ENCODE data around the gene PLG.
A peak's percentile ranks its signal among the peaks of the same experiment; 100 is the strongest.
"Not testable (repeated sequence)": the region's sequence is repeated elsewhere in the genome, so short reads cannot be mapped to it uniquely, and the experiment has no call there.

The PLG gene

DNA sequence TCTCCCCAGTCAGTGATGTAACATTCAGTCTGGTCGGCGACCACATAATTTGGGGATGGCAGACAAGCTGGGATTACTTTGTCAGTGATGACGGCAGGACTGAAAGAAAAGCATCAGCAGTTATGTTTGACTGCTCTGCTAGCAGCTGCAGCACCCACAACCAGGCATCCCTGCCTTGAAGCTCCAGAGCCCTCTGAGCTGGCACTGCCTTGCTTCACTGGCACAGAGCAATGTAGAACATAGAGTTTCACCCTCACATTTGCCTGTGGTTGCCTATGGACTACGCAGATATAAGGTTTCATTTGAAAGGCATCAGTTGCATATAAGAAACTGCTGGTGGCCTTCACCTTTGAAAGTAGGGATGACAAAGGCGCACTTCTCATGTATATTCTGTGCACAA, 25.6 kb upstream of the PLG start:
- WGBS, 2 donors (ENCODE audit: extremely low coverage in 2 of 2, insufficient read length in 2 of 2, insufficient replicate concordance in 1 of 2), result no CpG with 5 or more reads among the region's 5 CpGs
- H2BK120ac ChIP-seq (ENCODE audit: low read depth, low read length); H3K14ac ChIP-seq (ENCODE audit: low read length); H4K91ac ChIP-seq (ENCODE audit: low read depth, low read length, poor library complexity); H3K9ac ChIP-seq (ENCODE audit: low read depth, low read length, poor library complexity); H2BK5ac ChIP-seq (ENCODE audit: low read length); H2BK15ac ChIP-seq (ENCODE audit: low read length); H3K18ac ChIP-seq (ENCODE audit: low read length); H3K23ac ChIP-seq (ENCODE audit: low read depth, low read length, poor library complexity); H3K4ac ChIP-seq (ENCODE audit: low read length); H3K9me3 ChIP-seq (replicated peaks in 1 of 2; ENCODE audit: control insufficient read depth in 2 of 2, insufficient read depth in 1 of 2, low read depth in 1 of 2, low read length in 2 of 2); H2AK5ac ChIP-seq (ENCODE audit: low read depth, low read length); H3K27ac ChIP-seq (replicated peaks; ENCODE audit: low read length); H3K79me1 ChIP-seq (ENCODE audit: low read depth, low read length); H2BK12ac ChIP-seq (ENCODE audit: low read length); H3K27me3 ChIP-seq (ENCODE audit: control insufficient read depth in 3 of 3, insufficient read depth in 3 of 3, low read depth in 1 of 3, low read length in 3 of 3); DNase-seq (ENCODE audit: low spot score); H3K36me3 ChIP-seq (replicated peaks in 1 of 2; ENCODE audit: control insufficient read depth in 2 of 2, insufficient read depth in 2 of 2, low read length in 2 of 2); H4K8ac ChIP-seq (ENCODE audit: low read depth, low read length); H3K4me1 ChIP-seq (ENCODE audit: control insufficient read depth in 2 of 2, insufficient read depth in 1 of 2, low read depth in 1 of 2, low read length in 2 of 2); H3K4me2 ChIP-seq (ENCODE audit: insufficient read depth, low read length, poor library complexity, severe bottlenecking); H2AFZ ChIP-seq (ENCODE audit: low read length); H3K4me3 ChIP-seq (ENCODE audit: low read length in 2 of 2): not testable (repeated sequence)

DNA sequence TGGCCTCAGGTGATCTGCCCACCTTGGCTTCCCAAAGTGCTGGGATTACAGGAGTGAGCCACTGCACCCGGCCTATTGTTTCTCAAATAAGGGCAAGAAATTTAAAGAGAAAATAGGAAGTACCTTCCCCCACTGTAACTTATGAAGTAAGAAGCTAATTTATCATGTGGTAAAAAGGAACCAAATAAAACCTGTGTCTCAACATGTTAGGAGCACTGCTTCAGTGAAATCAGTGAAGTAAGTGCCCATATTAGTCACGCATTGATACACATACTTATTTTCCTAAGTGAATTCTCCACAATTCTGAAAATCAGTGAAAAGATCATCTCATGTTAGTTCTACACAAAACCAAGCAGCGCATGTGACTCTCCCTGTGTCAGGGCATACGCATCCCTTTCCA, 23.8 kb upstream of the PLG start:
- H3K4ac ChIP-seq (ENCODE audit: low read length), result no peak overlapping the region
- H2BK12ac ChIP-seq (ENCODE audit: low read length), result no peak overlapping the region
- no peaks in the 10 kb centered on the region for H3K36me3 ChIP-seq (replicated peaks in 1 of 2; ENCODE audit: control insufficient read depth in 2 of 2, insufficient read depth in 2 of 2, low read length in 2 of 2)
- H3K4me3 ChIP-seq (ENCODE audit: low read length in 2 of 2), result no peak overlapping the region
- no peak overlapping the region for H2AFZ ChIP-seq (ENCODE audit: low read length)
- H3K9ac ChIP-seq (ENCODE audit: low read depth, low read length, poor library complexity), result no peak overlapping the region
- no peak overlapping the region for H2AK5ac ChIP-seq (ENCODE audit: low read depth, low read length)
- no peak overlapping the region for H3K27ac ChIP-seq (replicated peaks; ENCODE audit: low read length)
- DNase-seq (ENCODE audit: low spot score), result no peak
- H4K91ac ChIP-seq (ENCODE audit: low read depth, low read length, poor library complexity), result no peak overlapping the region
- H3K79me1 ChIP-seq (ENCODE audit: low read depth, low read length), result no peaks in the 10 kb centered on the region
- WGBS, 2 donors (ENCODE audit: extremely low coverage in 2 of 2, insufficient read length in 2 of 2, insufficient replicate concordance in 1 of 2), result no CpG with 5 or more reads among the region's 4 CpGs
- no peak overlapping the region for H2BK120ac ChIP-seq (ENCODE audit: low read depth, low read length)
- no peaks in the 10 kb centered on the region for H3K4me1 ChIP-seq (ENCODE audit: control insufficient read depth in 2 of 2, insufficient read depth in 1 of 2, low read depth in 1 of 2, low read length in 2 of 2)
- H3K23ac ChIP-seq (ENCODE audit: low read depth, low read length, poor library complexity), result no peak overlapping the region
- H2BK5ac ChIP-seq (ENCODE audit: low read length), result no peak overlapping the region
- H3K14ac ChIP-seq (ENCODE audit: low read length), result no peak overlapping the region
- H2BK15ac ChIP-seq (ENCODE audit: low read length), result no peak overlapping the region
- no peak overlapping the region for H3K4me2 ChIP-seq (ENCODE audit: insufficient read depth, low read length, poor library complexity, severe bottlenecking)
- H3K27me3 ChIP-seq (ENCODE audit: control insufficient read depth in 3 of 3, insufficient read depth in 3 of 3, low read depth in 1 of 3, low read length in 3 of 3), result peaks cover 0 to 6% (median 0%) of the 10 kb centered on the region in 3 experiments
- H4K8ac ChIP-seq (ENCODE audit: low read depth, low read length), result no peak overlapping the region
- no peak overlapping the region for H3K18ac ChIP-seq (ENCODE audit: low read length)
- H3K9me3 ChIP-seq (replicated peaks in 1 of 2; ENCODE audit: control insufficient read depth in 2 of 2, insufficient read depth in 1 of 2, low read depth in 1 of 2, low read length in 2 of 2), result no peaks in the 10 kb centered on the region

DNA sequence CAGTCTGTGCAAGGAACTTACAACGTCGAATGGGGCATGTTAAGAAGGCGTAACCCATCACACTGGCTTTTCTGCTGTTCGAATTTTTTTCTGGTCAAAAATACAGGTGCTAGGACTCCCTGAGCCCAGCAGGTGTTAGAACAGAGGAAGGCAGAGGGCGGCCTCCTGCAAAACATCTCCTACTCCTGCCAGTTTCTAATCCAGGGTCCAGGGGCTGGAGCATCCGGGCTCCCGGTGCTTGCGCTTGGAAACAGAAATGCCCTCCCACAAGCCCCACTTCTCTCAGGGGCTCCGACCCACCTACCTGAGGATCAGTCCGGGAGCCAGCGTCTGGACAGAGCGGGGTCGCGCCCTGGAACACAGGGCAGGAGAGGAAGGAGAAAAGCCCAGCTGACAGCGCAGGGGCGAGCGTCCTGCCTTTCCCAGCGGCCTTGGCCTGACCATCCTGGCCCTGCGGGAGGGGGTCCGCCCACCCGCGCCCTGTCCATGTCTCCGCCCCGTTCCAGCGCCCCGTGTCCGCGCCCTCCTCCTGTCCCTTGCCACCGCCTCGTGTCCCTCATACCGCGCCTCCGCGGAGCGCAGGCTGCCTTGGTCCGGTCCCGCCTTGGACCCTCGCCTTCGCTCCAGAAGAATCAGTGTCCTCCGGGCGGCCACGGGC, 23.2 kb upstream of the PLG start:
- H3K23ac ChIP-seq (ENCODE audit: low read depth, low read length, poor library complexity), result peak overlapping the region; percentile 83
- H2BK15ac ChIP-seq (ENCODE audit: low read length), result no peak overlapping the region

GRCh38 chr6:160679402-160679769, 22.7 kb upstream of the PLG start:
- peak overlapping the region; percentile 83 for H3K23ac ChIP-seq (ENCODE audit: low read depth, low read length, poor library complexity)

More for the DNA sequence above, 23.2 kb upstream of the PLG start:
- H3K27me3 ChIP-seq (ENCODE audit: control insufficient read depth in 3 of 3, insufficient read depth in 3 of 3, low read depth in 1 of 3, low read length in 3 of 3), result peaks cover 0 to 6% (median 0%) of the 10 kb centered on the region in 3 experiments
- H3K4ac ChIP-seq (ENCODE audit: low read length), result no peak overlapping the region
- no peak overlapping the region for H2BK5ac ChIP-seq (ENCODE audit: low read length)
- H2AFZ ChIP-seq (ENCODE audit: low read length), result no peak overlapping the region
- H3K79me1 ChIP-seq (ENCODE audit: low read depth, low read length), result no peaks in the 10 kb centered on the region
- no CpG with 5 or more reads among the region's 42 CpGs for WGBS, 2 donors (ENCODE audit: extremely low coverage in 2 of 2, insufficient read length in 2 of 2, insufficient replicate concordance in 1 of 2)
- no peak overlapping the region for H4K91ac ChIP-seq (ENCODE audit: low read depth, low read length, poor library complexity)
- no peak overlapping the region for H3K9ac ChIP-seq (ENCODE audit: low read depth, low read length, poor library complexity)
- H4K8ac ChIP-seq (ENCODE audit: low read depth, low read length), result no peak overlapping the region
- no peak overlapping the region for H2BK12ac ChIP-seq (ENCODE audit: low read length)
- H3K9me3 ChIP-seq (replicated peaks in 1 of 2; ENCODE audit: control insufficient read depth in 2 of 2, insufficient read depth in 1 of 2, low read depth in 1 of 2, low read length in 2 of 2), result no peaks in the 10 kb centered on the region
- H3K4me3 ChIP-seq (ENCODE audit: low read length in 2 of 2), result peak overlapping the region in 1 of 2 donors; percentile 78
- H2BK120ac ChIP-seq (ENCODE audit: low read depth, low read length), result no peak overlapping the region
- peak overlapping the region; percentile 33 for H3K18ac ChIP-seq (ENCODE audit: low read length)
- peak overlapping the region; percentile 87 for H3K14ac ChIP-seq (ENCODE audit: low read length)
- no peak overlapping the region for H2AK5ac ChIP-seq (ENCODE audit: low read depth, low read length)
- H3K36me3 ChIP-seq (replicated peaks in 1 of 2; ENCODE audit: control insufficient read depth in 2 of 2, insufficient read depth in 2 of 2, low read length in 2 of 2), result no peaks in the 10 kb centered on the region
- no peak overlapping the region for H3K27ac ChIP-seq (replicated peaks; ENCODE audit: low read length)
- peak overlapping the region; percentile 34 for H3K4me2 ChIP-seq (ENCODE audit: insufficient read depth, low read length, poor library complexity, severe bottlenecking)
- no peaks in the 10 kb centered on the region for H3K4me1 ChIP-seq (ENCODE audit: control insufficient read depth in 2 of 2, insufficient read depth in 1 of 2, low read depth in 1 of 2, low read length in 2 of 2)
- DNase-seq (ENCODE audit: low spot score), result no peak

More at GRCh38 chr6:160679402-160679769, 22.7 kb upstream of the PLG start:
- DNase-seq (ENCODE audit: low spot score), result peak; percentile 12
- H3K4me2 ChIP-seq (ENCODE audit: insufficient read depth, low read length, poor library complexity, severe bottlenecking), result peak overlapping the region; percentile 34
- H2BK5ac ChIP-seq (ENCODE audit: low read length), result no peak overlapping the region
- no peak overlapping the region for H3K14ac ChIP-seq (ENCODE audit: low read length)
- H2BK120ac ChIP-seq (ENCODE audit: low read depth, low read length), result no peak overlapping the region
- H3K18ac ChIP-seq (ENCODE audit: low read length), result no peak overlapping the region
- H3K4me3 ChIP-seq (ENCODE audit: low read length in 2 of 2), result peak overlapping the region in 1 of 2 donors; percentile 78
- no peak overlapping the region for H2BK15ac ChIP-seq (ENCODE audit: low read length)
- no peak overlapping the region for H3K27ac ChIP-seq (replicated peaks; ENCODE audit: low read length)
- H3K79me1 ChIP-seq (ENCODE audit: low read depth, low read length), result no peaks in the 10 kb centered on the region
- no peaks in the 10 kb centered on the region for H3K36me3 ChIP-seq (replicated peaks in 1 of 2; ENCODE audit: control insufficient read depth in 2 of 2, insufficient read depth in 2 of 2, low read length in 2 of 2)
- H3K4ac ChIP-seq (ENCODE audit: low read length), result no peak overlapping the region
- H2AFZ ChIP-seq (ENCODE audit: low read length), result no peak overlapping the region
- WGBS, 2 donors (ENCODE audit: extremely low coverage in 2 of 2, insufficient read length in 2 of 2, insufficient replicate concordance in 1 of 2), result no CpG with 5 or more reads among the region's 14 CpGs
- no peaks in the 10 kb centered on the region for H3K9me3 ChIP-seq (replicated peaks in 1 of 2; ENCODE audit: control insufficient read depth in 2 of 2, insufficient read depth in 1 of 2, low read depth in 1 of 2, low read length in 2 of 2)
- H2BK12ac ChIP-seq (ENCODE audit: low read length), result no peak overlapping the region
- H4K91ac ChIP-seq (ENCODE audit: low read depth, low read length, poor library complexity), result no peak overlapping the region
- H3K4me1 ChIP-seq (ENCODE audit: control insufficient read depth in 2 of 2, insufficient read depth in 1 of 2, low read depth in 1 of 2, low read length in 2 of 2), result no peaks in the 10 kb centered on the region
- H3K9ac ChIP-seq (ENCODE audit: low read depth, low read length, poor library complexity), result no peak overlapping the region
- H2AK5ac ChIP-seq (ENCODE audit: low read depth, low read length), result no peak overlapping the region
- H4K8ac ChIP-seq (ENCODE audit: low read depth, low read length), result no peak overlapping the region
- peaks cover 0 to 6% (median 0%) of the 10 kb centered on the region in 3 experiments for H3K27me3 ChIP-seq (ENCODE audit: control insufficient read depth in 3 of 3, insufficient read depth in 3 of 3, low read depth in 1 of 3, low read length in 3 of 3)

Measured in neuronal stem cell (in vitro differentiated cells).